K562 treated with DMSO at 1 percent for 12 hours (cell line): ENCODE results near the gene GOLGA6L2. TPM values are rescaled to one million over a fixed set of nuclear protein-coding genes. Genes with fewer than 3 reads are reported as not detected.

ENCODE experiments used
- total RNA-seq: library from RNA; unstranded; fragments of 300-600 nt; gene quantifications from 2 replicates; pipeline ENCODE4 v1.2.3, GENCODE V29; 2022; ENCODE audit not compliant: insufficient read depth

GOLGA6L2 gene, protein sequence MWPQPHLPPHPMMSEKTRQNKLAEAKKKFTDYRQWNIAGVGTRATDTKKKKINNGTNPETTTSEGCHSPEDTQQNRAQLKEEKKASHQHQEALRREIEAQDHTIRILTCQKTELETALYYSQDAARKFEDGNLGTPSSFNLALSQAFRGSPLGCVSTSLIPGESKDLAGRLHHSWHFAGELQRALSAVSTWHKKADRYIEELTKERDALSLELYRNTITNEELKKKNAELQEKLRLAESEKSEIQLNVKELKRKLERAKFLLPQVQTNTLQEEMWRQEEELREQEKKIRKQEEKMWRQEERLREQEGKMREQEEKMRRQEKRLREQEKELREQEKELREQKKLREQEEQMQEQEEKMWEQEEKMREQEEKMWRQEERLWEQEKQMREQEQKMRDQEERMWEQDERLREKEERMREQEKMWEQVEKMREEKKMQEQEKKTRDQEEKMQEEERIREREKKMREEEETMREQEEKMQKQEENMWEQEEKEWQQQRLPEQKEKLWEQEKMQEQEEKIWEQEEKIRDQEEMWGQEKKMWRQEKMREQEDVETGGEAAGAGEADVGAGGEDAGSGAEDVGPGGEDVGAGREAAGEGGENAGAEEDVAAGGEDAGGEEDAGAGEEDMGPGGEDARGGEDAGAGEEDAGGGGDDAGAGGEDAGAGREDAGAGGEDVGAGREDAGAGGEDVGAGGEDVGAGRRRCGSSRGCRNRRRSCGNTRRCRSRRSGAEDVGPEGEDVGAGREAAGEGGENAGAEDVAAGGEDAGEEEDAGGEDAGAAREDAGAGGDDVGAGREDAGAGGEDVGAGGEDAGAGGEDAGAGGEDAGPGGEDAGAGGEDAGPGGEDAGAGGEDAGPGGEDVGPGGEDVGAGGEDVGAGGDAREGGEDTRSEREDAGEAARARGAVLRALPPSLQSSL
- not detected in 2 replicates for total RNA-seq

DNA sequence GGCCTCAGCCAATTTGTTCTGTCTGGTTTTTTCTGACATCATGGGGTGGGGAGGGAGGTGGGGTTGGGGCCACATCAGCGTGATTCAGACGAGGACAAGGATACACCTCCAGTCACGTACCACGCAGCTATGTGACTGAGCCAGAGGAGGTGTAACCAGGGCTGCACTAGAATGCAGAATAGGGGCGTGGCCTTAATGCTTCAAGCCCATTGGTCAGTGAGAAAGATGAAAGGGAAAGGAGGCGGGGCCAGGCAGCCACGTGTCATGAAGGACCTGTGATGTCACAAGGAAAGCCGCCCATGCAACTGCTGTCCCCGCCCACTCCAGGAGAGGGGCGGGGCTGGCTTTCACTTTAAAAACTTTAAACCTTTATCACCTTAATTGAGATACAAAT, at the start of gene GOLGA6L2:
TSS of gene GOLGA6L2 (minus strand) at position 137 of the 394 bp plus-strand sequence. CDS start at position 75, 62 bp downstream.

Other genes with a start within 250 kb of the GOLGA6L2 start
- gene GOLGA6L26, start 113.0 kb downstream of the GOLGA6L2 start, total RNA-seq, result not detected in 2 replicates
- gene GOLGA8S, start 92.5 kb downstream of the GOLGA6L2 start, total RNA-seq, result 0.18 TPM in 1 of 2 replicates, not detected in the other
- 5.4 and 15.0 TPM in 2 replicates for gene MKRN3, start 118.4 kb upstream of the GOLGA6L2 start, total RNA-seq
- not detected in 2 replicates for gene MAGEL2, start 200.6 kb upstream of the GOLGA6L2 start, total RNA-seq
- 17.8 and 19.6 TPM in 2 replicates for gene NDN, start 240.1 kb upstream of the GOLGA6L2 start, total RNA-seq